SK-MEL-5 (cell line): ENCODE data around the gene INTS11. TPM values are rescaled to one million over a fixed set of nuclear protein-coding genes. Genes with fewer than 3 reads are reported as not detected.

Experiments
- DNase-seq: peaks from one replicate; pipeline ENCODE4 v3.0.0-alpha.2; 2016; ENCODE audit warnings: low read depth, low spot score
- in situ Hi-C: cut with HindIII; loops from 2 replicates; pipeline ENCODE4 v1.10.0; 2016; ENCODE audit warnings: low sequenced_read_pairs, high pct_unique_total_duplicates, low pct_unique_long_range_greater_than_20kb
- total RNA-seq: library from RNA; depleted of rRNA; stranded (reverse); fragments of >200 nt; shearing (Covaris generic); gene quantifications from 2 replicates; pipeline ENCODE4 v1.2.3, GENCODE V29; 2014

Gene INTS11
- total RNA-seq, 1 experiment from 2014 or later = 60.1 TPM

DNA sequence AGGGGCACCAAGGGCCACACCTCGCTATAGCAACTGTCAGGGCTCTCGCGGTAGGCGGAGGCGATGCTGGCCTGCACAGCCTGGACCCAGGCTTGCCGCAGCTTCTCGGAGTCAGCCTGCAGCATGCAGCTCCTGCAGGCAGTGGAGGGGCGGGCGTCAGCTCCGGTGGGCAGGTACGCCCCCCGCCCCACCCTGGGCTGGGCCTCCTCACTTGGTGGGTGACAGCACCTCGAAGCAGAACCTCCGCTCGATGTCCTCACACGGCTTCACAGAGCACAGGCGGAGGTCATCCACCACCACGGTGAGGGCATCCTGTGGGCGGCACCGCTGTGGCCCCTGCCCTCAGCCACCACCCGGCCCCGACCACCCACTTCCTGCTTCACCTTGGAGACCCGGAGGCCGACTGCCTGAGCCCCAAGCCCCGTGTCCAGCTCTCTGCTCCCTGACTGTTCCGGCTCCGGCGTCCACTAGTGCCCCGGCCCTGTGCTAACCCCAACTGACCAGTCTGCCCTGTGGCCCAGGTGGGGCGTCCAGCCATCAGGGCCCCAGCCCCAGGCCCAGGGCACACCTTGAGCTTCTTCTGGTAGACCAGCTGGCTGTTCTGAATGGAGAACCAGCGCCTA lies 26.5 kb downstream of the INTS11 start:
- in situ Hi-C loops = no loop called here
- no peak for DNase-seq

DNA sequence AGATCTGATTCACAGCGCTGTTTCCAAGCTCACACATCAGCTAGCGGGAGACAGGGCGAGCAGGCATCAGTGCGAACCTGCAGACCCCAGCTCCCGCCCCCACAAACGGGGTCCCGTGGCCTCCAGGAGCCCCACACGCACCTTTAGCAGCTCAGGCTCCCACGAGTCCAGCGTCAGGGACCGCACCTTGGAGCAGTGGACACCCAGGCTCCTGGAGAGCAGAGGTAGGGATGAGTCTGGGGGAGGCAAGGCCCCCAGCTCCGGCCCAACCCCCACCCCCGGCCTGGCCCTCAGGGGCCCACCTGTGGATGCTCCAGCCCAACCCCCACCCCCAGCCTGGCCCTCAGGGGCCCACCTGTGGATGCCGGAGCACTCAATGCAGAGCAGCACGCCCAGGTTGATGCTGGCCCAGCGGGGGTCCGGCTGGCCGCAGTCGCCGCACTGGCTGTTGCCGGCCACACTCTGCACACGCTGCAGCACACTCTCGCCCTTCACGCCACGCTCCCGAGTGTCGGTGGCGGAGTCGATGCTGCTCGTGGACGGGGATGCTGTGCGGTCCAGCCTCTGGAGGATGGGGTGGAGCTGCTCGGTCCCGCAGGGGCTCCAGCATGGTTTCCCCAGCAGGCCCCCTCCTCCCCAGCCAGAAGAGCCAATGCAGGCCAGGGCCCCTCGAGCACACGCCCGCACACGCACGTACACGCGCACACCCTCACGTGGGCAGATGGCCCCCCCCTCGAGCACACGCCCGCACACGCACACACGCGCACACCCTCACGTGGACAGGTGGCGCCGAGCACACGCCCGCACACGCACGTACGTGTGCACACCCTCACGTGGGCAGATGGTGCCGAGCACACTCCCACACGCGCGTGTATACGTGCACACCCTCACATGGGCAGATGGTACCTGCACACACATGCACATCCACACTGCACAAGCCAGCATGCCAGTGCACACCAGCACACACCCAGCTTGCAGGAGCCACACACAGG lies 28.1 kb downstream of the INTS11 start:
- in situ Hi-C loops = no loop called here

DNA sequence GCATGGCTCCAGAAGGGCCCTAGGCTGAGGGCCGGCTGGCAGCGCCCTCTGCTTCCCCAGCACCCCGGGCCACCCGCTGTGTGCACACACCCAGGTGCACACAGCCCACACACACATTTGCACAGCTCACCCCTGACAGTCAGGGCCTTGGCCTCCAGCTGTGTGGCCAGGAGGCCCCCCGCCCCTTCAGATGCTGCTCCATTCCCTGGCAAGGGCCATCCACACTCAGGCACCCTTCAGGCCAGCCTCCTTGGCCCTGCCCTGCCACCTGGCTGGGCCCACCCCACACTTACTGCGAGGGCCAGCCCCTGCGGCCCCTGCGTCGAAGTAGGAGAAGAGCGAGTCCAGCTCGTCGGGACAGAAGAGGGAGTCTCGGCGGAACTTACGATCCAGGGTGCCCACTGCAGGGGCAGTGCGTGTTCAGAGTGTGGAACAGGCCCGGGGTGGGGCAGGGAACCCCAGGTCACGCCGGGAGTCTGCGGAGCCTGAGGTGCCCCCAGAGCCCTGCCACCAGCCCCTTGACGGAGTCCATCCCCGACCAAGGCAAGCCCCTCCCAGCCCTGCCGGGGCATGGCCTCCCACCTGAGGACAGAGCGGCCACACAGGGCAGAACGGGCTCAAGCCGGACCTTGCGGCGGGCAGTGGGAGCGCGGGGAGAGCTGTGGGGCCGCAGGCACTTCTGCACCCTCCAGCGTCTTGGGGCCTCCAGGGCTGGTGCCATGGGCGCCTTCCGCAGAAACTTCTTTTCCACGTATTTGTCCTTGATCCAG lies 29.1 kb downstream of the INTS11 start:
- in situ Hi-C loops = no loop called here
- no peak for DNase-seq

More for the DNA sequence above, 28.1 kb downstream of the INTS11 start:
- DNase-seq = no peak

DNA sequence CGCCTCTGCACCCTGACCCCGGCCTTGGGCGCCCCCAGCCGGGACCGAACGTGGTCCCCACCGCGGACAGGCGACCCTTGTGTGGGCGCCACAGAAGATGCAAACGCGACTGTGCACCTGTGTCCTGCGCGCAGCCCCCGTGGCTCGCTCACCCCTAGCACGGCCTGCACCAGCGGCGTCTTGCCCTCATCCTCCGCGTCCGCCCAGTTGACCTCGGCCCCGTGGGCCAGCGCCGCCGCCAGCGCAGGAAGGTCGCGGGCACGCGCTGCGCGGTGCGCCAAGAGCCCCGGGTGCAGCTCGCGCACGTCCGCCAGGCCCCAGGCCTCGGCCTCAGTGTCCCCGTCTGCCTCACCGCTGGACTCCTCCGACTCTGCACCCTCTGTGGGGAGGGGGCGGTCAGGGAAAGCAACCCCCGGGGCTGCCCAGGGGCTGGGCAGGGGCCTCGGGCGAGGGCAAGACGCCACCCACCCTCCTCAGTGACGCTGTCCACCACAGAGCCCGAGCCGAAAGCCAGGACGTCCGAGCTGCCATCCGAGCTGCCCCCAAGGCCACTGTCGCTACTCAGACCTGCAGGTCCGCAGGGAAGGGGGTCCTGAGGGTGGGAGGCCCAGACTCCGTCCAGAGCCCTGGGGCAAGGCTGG lies 30.1 kb downstream of the INTS11 start:
- no peak for DNase-seq
- in situ Hi-C loops = no loop called here

DNA sequence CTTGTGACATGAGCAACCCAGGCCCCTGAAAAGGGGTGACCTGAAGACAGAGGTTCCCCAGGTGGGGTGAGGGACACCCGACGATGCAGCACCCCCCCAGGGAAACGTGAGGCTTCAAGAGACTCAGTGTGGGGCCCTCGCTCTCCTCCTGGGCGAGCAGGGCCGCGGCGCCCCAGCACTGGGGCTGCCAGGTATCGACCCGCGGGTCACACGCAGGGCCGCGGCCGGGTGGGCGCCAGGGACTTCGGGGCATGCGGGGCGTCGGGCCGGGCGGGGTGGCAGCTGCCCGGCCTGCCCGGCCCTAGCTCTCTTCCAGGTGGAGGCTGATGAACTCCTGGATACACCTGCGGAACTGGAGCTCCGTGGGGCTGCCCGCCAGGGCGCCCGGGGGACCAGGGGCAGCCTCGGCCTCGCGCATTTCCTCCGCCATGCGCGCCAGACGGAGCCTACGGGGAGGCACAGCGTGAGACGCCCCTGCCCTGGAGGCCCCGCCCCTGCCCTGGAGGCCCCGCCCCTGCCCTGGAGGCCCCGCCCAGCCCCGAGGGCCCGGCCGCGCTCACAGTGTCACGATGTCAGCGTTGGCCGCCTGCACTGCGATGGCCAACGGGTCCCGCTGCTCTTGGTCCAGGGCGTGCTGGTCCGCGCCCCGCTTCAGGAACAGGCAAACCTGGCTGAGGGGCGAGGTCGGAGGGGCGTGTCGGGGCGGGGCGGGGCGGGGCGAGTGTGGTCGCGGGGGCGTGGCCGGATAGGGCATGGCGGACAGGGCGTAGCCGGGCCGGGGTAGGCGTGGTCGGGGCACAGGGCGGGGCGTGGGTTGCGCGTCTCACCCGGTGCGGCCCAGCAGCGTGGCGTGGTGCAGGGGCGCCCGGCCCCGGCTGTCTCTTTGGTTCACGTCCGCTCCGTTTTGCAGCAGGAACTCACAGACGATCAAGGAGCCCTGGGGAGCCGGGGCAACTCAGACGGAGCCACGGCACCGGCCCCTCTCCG lies 30.9 kb downstream of the INTS11 start:
- no peak for DNase-seq
- in situ Hi-C loops = no loop called here

GRCh38 chr1:1292851-1293250 lies 31.6 kb downstream of the INTS11 start:
- in situ Hi-C loops = no loop called here
- no peak for DNase-seq

GRCh38 chr1:1292442-1292779 lies 32.0 kb downstream of the INTS11 start:
- DNase-seq = no peak
- in situ Hi-C loops = no loop called here

DNA sequence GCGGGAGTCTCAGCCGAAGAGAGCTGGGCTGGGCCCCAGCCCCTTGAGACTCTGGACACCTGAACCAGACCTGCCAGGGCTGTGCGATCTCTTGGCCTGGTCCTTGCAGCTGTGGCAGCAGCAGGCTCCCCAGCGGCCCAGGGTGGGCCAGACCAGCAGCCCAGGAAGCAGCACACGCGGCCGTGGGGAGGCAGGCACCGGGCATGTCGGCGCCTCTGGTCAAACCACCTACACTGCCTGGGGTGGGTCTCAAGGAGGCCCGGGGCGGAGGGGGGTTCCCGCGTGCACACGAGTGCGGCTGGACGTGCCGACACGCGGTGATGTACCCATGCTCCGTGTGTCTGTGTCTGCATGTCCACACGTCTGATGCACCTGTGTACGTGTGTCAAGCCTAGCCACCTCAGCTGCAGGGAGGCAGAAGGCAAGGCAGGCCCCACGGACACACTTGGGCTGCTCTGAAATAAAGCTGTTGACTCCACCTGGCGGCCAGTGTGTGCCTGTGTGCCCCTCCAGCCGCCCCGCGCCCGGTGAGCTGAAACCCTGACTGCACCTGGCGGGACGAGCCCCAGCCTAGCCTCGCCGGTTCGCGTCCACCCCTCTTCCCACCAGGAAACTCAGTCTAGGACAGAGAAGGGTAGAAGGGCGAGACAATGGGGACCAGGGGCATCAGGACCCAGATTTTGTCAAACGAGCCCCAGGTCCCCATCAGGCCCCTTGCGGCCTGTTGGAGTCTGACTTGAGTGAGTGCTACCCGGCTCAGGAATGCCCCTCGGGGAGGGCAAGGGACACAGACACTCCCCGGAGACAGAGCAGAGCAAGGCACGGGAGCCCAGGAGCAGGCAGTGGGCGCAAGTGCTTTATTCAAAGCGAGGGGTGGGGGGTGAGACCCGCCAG lies 32.7 kb downstream of the INTS11 start:
- DNase-seq = peak; percentile 59
- in situ Hi-C loops = no loop called here

- DNase-seq = no peak
- in situ Hi-C loops = no loop called here
Observed at GRCh38 chr1:1291023-1291528, 33.4 kb downstream of the INTS11 start.

DNA sequence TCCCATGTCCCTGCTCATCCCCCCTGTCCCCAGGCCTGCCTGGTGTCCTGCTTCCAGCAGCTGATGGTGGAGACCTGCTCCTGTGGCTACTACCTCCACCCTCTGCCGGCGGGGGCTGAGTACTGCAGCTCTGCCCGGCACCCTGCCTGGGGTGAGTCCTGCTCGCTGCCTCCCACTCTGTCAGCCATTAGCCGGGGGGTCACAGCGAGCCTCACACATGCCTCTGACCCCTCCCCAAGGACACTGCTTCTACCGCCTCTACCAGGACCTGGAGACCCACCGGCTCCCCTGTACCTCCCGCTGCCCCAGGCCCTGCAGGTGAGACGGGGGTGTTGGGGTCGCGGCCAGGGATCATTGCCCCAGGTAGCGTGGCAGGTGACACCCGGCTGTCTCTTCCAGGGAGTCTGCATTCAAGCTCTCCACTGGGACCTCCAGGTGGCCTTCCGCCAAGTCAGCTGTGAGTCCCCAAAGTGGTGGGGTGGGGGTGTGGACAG lies 34.2 kb downstream of the INTS11 start:
- in situ Hi-C loops = no loop called here

DNA sequence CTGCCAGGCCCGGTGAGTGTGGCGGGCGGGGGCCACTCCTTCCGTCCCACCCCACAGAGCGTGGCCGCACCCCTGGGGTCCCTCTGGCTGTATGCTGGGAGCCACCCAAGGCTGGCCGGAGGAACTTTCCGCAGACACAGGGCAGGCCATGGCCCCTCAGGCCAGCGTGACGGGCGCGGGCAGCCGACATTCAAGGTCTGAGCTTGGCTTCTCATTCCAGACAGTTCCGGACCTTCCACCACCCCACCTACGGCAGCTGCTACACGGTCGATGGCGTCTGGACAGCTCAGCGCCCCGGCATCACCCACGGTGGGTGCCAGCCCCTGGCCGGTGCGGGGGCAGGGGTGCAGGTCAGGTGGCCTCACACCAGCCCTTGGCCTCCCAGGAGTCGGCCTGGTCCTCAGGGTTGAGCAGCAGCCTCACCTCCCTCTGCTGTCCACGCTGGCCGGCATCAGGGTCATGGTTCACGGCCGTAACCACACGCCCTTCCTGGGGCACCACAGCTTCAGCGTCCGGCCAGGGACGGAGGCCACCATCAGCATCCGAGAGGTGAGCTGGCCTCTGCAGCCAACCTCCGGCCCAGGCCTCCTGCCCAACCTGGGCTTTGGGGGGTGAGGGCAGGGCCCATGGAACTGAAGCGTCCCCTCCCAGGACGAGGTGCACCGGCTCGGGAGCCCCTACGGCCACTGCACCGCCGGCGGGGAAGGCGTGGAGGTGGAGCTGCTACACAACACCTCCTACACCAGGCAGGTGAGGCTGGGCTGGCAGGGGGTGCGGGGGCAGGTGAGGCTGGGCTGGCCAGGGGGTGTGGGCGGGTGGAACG lies 37.0 kb downstream of the INTS11 start:
- DNase-seq = no peak

More for the DNA sequence above, 34.2 kb downstream of the INTS11 start:
- peak; percentile 65 for DNase-seq

DNA sequence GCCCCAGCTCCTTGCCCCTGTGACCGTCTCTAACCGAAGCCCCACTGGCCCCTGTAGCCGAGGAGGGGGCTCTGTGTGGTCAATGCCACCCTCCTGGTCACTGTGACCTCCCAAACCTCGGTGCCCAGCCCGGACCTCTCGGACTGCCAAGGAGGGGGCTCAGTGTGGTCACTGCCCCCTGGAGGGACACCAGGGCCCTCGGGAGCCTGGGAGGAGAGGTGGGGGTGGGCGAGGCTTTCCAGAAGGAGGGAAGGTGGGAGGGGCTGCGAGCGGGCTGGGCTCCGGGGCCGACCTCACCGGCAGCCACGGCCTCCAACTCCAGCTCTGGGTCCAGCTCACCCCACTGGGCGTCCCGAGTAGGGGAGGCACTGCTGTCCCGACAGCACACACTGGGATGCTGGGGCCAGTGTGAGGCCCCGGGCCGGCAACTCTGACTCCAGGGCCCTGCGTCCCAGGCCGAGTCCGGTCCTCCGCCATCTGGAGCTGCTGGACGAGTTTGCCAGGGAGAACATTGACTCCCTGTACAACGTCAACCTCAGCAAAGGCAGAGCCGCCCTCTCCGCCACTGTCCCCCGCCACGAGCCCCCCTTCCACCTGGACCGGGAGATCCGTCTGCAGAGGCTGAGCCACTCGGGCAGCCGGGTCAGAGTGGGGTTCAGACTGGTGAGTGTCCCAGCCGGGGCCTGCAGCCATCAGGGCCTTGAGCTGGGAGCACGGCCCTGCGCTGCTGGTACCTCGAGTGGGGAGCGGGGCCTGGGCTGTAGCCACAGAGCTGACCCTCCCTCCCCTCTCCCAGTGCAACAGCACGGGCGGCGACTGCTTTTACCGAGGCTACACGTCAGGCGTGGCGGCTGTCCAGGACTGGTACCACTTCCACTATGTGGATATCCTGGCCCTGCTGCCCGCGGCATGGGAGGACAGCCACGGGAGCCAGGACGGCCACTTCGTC lies 37.9 kb downstream of the INTS11 start:
- in situ Hi-C loops = no loop called here
- DNase-seq = no peak

More for the DNA sequence above, 37.0 kb downstream of the INTS11 start:
- in situ Hi-C loops = no loop called here

DNA sequence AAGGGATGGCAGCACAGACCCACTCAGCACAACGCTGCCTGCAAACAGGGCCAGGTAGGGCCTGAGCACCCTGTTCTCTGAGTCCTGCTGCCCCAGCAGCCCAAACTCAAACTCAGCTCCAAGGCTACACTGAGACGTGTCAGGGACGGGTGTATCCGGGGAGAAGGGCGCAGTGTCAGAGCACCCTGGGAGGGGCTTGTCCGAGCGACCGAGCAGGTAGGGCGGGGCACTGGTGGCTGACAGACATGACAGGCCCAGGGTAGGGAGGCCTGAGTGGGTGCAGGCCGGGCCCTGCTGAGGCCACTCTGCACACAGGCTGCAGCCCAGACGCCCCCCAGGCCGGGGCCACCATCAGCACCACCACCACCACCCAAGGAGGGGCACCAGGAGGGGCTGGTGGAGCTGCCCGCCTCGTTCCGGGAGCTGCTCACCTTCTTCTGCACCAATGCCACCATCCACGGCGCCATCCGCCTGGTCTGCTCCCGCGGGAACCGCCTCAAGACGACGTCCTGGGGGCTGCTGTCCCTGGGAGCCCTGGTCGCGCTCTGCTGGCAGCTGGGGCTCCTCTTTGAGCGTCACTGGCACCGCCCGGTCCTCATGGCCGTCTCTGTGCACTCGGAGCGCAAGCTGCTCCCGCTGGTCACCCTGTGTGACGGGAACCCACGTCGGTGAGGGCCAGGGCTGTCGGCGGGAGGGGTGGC lies 38.7 kb downstream of the INTS11 start:
- no peak for DNase-seq
- in situ Hi-C loops = no loop called here
